ENCODE data around the gene MT2A.

MT2A gene

DNA sequence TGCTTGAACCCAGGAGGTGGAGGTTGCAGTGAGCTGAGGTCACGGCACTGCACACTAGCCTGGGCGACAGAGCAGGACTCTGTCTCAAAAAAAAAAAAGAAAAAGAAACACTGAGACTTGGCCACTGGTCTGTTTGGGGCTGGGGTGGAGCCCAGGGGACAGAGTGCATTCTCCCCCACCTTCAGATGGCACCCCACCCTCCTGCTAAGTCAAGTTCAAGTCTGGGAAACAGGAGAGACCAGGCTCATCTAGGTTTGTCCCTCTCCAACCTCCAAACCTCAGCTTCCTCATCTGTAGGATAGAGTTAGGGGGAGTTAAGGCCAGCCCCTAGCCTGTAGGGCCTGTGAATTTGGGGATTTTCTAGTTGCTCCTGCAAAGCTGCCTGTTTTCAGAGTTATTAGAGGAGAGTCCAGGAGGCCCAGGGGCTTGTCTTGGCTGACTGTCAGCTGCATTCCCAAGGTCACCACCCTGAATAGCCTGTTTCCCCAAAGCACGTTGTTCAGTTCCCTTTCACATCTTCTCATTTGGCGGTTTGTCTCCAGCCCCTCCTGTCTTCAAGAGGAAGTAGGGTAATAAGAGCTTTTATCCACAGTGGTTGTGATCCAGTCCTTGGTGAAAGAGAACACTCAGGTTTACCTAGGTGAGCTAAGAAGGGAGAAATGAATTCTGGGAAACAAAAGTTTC is 16.9 kb upstream of the MT2A start:
- Histone ChIP-seq H3K27me3 (ENCODE audit: insufficient read depth, low read length, poor library complexity) (no peaks in the 10 kb centered on the region), H3K4me2 (ENCODE audit: insufficient read depth, low read length) (no peak overlapping the region)
- TF ChIP-seq EZH2 (IDR thresholded peaks at IDR 0.05; ENCODE audit: borderline replicate concordance, low read depth, low read length, severe bottlenecking) (no peak), CTCF (IDR thresholded peaks at IDR 0.05; ENCODE audit: borderline replicate concordance, extremely low read depth, low read length, poor library complexity, severe bottlenecking) (no peak)

DNA sequence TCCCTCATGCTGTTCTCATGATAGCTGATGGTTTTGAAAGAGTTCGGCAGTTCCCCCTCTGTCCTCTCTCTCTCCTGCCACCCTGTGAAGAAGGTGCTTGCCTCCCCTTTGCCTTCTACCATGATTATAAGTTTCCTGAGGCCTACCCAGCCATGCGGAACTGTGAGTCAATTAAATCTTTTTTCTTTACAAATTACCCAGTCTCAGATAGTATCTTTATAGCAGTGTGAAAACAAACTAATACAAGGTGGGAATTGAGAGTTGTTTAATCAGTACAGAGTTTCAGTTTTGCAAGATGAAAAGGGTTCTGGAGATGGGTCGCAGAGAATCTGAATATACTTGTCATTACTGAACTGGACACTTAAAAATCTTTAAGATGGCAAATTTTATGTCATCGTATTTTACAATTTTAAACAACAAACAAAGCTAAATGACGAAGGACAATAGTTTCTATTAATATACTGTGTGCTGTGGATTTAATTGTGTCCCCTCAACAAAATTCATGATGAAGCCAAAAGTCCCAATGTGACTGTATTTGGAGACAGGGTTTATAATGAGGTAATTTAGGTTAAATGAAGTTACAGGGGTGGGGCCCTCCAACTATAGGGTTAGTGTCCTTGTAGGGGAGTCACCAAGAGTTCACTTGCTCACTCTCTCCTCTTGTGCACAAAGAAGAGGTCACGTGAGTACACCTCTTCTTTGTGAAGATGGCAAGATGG is 14.7 kb upstream of the MT2A start:
- H3K36me3 ChIP-seq (ENCODE audit: insufficient read depth, low read length) = no peaks in the 10 kb centered on the region
- DNase-seq (no peak), ATAC-seq (ENCODE audit: insufficient read depth, low read depth) (no peak)
- no peak overlapping the region for H3K9ac ChIP-seq (ENCODE audit: low read depth, low read length)
- H4K20me1 ChIP-seq (ENCODE audit: insufficient read depth, low read length) = no peaks in the 10 kb centered on the region
- TF ChIP-seq EZH2 (IDR thresholded peaks at IDR 0.05; ENCODE audit: borderline replicate concordance, low read depth, low read length, severe bottlenecking) = no peak
- no peak for TF ChIP-seq CTCF (IDR thresholded peaks at IDR 0.05; ENCODE audit: borderline replicate concordance, extremely low read depth, low read length, poor library complexity, severe bottlenecking)
- no peak overlapping the region for H3K27ac ChIP-seq (ENCODE audit: low read length)
- H2AFZ ChIP-seq (ENCODE audit: low read depth, low read length) = no peak overlapping the region
- no peak overlapping the region for H3K4me2 ChIP-seq (ENCODE audit: insufficient read depth, low read length)
- no peaks in the 10 kb centered on the region for H3K4me1 ChIP-seq (ENCODE audit: insufficient read depth, low read length)
- no peaks in the 10 kb centered on the region for H3K79me2 ChIP-seq (ENCODE audit: insufficient read depth, low read length)
- no peak overlapping the region for H3K4me3 ChIP-seq (ENCODE audit: low read depth in 1 of 2, low read length in 2 of 2)
- H3K9me3 ChIP-seq (ENCODE audit: insufficient read depth, low read length, severe bottlenecking) = no peaks in the 10 kb centered on the region
- no peaks in the 10 kb centered on the region for H3K27me3 ChIP-seq (ENCODE audit: insufficient read depth, low read length, poor library complexity)

More for the DNA sequence above, 16.9 kb upstream of the MT2A start:
- ATAC-seq (ENCODE audit: insufficient read depth, low read depth) (no peak), DNase-seq (no peak)
- H4K20me1 ChIP-seq (ENCODE audit: insufficient read depth, low read length) = no peaks in the 10 kb centered on the region
- H3K9ac ChIP-seq (ENCODE audit: low read depth, low read length) = no peak overlapping the region
- H3K4me3 ChIP-seq (ENCODE audit: low read depth in 1 of 2, low read length in 2 of 2) = no peak overlapping the region
- no peaks in the 10 kb centered on the region for H3K4me1 ChIP-seq (ENCODE audit: insufficient read depth, low read length)
- H3K79me2 ChIP-seq (ENCODE audit: insufficient read depth, low read length) = no peaks in the 10 kb centered on the region
- H3K27ac ChIP-seq (ENCODE audit: low read length) = no peak overlapping the region
- H2AFZ ChIP-seq (ENCODE audit: low read depth, low read length) = no peak overlapping the region
- H3K9me3 ChIP-seq (ENCODE audit: insufficient read depth, low read length, severe bottlenecking) = no peaks in the 10 kb centered on the region
- H3K36me3 ChIP-seq (ENCODE audit: insufficient read depth, low read length) = no peaks in the 10 kb centered on the region

GRCh38 chr16:56594292-56594619 is 14.1 kb upstream of the MT2A start:
- ATAC-seq (ENCODE audit: insufficient read depth, low read depth) = no peak
- Histone ChIP-seq H3K79me2 (ENCODE audit: insufficient read depth, low read length) (no peaks in the 10 kb centered on the region), H3K4me2 (ENCODE audit: insufficient read depth, low read length) (no peak overlapping the region), H3K36me3 (ENCODE audit: insufficient read depth, low read length) (no peaks in the 10 kb centered on the region), H2AFZ (ENCODE audit: low read depth, low read length) (no peak overlapping the region), H4K20me1 (ENCODE audit: insufficient read depth, low read length) (no peaks in the 10 kb centered on the region), H3K9me3 (ENCODE audit: insufficient read depth, low read length, severe bottlenecking) (no peaks in the 10 kb centered on the region), H3K4me3 (ENCODE audit: low read depth in 1 of 2, low read length in 2 of 2) (no peak overlapping the region), H3K27ac (ENCODE audit: low read length) (no peak overlapping the region), H3K27me3 (ENCODE audit: insufficient read depth, low read length, poor library complexity) (no peaks in the 10 kb centered on the region), H3K9ac (ENCODE audit: low read depth, low read length) (no peak overlapping the region), H3K4me1 (ENCODE audit: insufficient read depth, low read length) (no peaks in the 10 kb centered on the region)
- DNase-seq = no peak
- TF ChIP-seq CTCF (IDR thresholded peaks at IDR 0.05; ENCODE audit: borderline replicate concordance, extremely low read depth, low read length, poor library complexity, severe bottlenecking) = no peak
- no peak for TF ChIP-seq EZH2 (IDR thresholded peaks at IDR 0.05; ENCODE audit: borderline replicate concordance, low read depth, low read length, severe bottlenecking)

Measured in DND-41 (cell line).